BE2C (cell line): ENCODE data around the gene MEF2D.

ENCODE experiments used
- DNase-seq: peaks from one replicate; pipeline ENCODE4 v3.0.0-alpha.2; 2020
- H3K27me3 ChIP-seq: fragments of 250-450 bp; sonication (Bioruptor Pico); 2 replicates; pipeline ENCODE4 v1.5.1; 2020; ENCODE audit warnings: mild to moderate bottlenecking
- H3K36me3 ChIP-seq: fragments of 250-450 bp; sonication (Bioruptor Pico); 2 replicates; pipeline ENCODE4 v1.5.1; 2020; ENCODE audit warnings: mild to moderate bottlenecking
- H3K4me1 ChIP-seq: fragments of 250-450 bp; sonication (Bioruptor Pico); 2 replicates; pipeline ENCODE4 v1.5.1; 2020
- H3K4me3 ChIP-seq: 2 replicates; pipeline ENCODE4 v1.5.1; 2011; ENCODE audit warnings: low read depth, low read length
- H3K9me3 ChIP-seq: fragments of 250-450 bp; sonication (Bioruptor Pico); 2 replicates; pipeline ENCODE4 v1.5.1; 2020
- TF ChIP-seq, protein P1 (sequence below): IDR thresholded peaks from 2 replicates; pipeline ENCODE4 v1.5.1; 2012; ENCODE audit warnings: mild to moderate bottlenecking, low read depth, low read length

MEF2D gene

DNA sequence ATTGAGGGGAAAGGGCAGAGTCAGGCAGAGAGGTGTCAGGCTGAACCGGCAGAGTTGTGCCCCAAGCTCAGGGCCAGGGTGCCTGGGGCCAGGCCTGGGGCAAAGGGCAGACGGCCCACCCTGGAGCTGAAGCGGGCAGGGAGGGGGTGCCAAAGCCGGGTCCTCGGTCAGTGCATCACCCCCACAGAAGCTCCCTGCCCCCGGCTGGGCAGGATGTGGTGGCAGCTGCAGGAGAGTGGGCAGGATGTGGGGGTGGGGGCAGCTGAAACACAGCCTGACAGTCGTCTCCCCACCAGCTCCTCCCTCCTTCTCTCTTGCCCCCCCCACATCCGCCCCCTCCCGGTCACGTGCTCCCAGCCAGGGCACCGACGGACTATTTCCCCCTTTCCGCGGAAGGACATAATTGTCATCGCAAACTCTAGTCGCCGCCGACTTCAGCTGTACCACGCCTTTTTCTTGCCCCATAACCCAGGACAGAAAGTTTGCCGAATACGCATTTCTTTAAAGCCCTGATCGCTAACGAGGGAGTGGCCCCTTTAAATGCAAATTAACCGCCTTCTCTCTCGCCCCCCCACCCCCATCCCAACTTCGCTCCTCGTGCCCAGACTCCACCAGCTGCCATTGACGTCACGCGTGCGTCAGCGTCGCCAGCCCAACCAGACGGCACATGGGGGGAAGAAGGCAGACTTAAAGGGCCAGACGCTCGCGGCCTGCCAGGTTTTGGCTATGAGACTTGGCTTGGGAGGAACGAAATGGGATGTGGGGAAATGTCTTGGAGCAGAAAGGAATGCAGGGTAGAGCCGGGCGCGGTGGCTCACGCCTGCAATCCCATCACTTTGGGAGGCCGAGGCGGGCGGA is 4.5 kb upstream of the MEF2D start:
- DNase-seq = peak; percentile 98
- Histone ChIP-seq H3K36me3 (peaks cover 3% of the 10 kb centered on the region; the same call in 1 of the 2 replicates), H3K9me3 (no peaks in the 10 kb centered on the region), H3K27me3 (no peaks in the 10 kb centered on the region), H3K4me3 (peak overlapping the region; percentile 42), H3K4me1 (peaks cover 23% of the 10 kb centered on the region)
- TF ChIP-seq, protein P1, sequence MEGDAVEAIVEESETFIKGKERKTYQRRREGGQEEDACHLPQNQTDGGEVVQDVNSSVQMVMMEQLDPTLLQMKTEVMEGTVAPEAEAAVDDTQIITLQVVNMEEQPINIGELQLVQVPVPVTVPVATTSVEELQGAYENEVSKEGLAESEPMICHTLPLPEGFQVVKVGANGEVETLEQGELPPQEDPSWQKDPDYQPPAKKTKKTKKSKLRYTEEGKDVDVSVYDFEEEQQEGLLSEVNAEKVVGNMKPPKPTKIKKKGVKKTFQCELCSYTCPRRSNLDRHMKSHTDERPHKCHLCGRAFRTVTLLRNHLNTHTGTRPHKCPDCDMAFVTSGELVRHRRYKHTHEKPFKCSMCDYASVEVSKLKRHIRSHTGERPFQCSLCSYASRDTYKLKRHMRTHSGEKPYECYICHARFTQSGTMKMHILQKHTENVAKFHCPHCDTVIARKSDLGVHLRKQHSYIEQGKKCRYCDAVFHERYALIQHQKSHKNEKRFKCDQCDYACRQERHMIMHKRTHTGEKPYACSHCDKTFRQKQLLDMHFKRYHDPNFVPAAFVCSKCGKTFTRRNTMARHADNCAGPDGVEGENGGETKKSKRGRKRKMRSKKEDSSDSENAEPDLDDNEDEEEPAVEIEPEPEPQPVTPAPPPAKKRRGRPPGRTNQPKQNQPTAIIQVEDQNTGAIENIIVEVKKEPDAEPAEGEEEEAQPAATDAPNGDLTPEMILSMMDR = no peak

DNA sequence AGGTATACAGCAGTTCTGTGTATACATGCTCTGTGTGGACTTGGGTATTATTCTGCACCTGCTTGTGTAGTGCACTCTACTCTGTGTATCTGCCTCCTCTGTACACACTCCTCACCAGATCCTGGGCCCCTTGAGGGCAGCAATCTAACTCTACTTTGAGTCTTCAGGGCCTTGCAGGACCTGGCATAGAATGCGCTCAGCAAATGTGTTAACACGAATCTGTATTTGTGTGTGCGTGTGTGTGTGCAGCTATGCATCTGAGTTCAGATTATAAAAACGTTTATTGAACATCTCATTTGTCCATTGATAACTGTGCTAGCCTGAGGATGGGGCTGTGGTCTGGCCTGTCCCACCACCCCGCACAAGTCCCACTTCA is 3.9 kb upstream of the MEF2D start:
- no peaks in the 10 kb centered on the region for H3K9me3 ChIP-seq
- no peaks in the 10 kb centered on the region for H3K27me3 ChIP-seq
- peak overlapping the region; percentile 42 for H3K4me3 ChIP-seq
- peaks cover 23% of the 10 kb centered on the region for H3K4me1 ChIP-seq
- TF ChIP-seq, protein P1 = no peak
- DNase-seq = no peak
- peaks cover 3% of the 10 kb centered on the region; the same call in 1 of the 2 replicates for H3K36me3 ChIP-seq

DNA sequence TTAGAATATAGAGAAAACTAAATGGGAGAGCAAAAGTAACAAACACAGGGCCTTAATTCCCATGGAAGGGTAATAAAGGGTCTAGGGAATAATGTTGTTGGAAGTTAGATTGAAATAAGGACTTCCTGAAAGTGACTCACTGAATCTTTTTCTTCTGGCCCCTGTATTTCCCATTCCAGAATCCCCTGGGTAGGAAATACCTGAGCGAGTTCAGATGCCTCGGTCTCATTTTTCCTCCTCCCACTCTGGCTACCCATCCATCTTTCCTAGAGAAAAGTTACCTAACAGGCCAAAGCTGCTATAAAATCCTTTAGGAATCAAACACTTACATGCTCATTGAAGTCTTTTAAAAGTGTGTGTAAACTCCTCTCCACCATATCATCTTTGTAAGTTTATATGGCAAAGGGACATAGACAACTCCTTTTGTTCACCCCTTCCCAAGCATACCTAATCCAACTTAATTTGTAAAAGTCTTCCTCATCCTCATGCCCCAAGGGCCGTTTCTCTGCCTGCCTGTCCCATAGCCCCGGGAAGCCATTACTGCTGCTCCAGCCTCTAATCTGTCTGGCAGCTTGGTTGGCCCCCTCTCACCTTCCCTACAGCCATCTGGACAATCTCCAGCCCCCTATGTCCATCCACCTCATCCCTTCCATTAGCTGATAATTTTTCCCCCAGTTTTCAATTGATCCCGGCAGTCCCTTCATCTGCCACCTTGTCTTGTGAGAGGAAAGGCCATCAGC is 3.3 kb upstream of the MEF2D start:
- no peak for DNase-seq
- H3K36me3 ChIP-seq = peaks cover 3% of the 10 kb centered on the region; the same call in 1 of the 2 replicates
- no peak overlapping the region for H3K4me3 ChIP-seq
- TF ChIP-seq, protein P1 = no peak
- peaks cover 23% of the 10 kb centered on the region for H3K4me1 ChIP-seq
- no peaks in the 10 kb centered on the region for H3K27me3 ChIP-seq
- no peaks in the 10 kb centered on the region for H3K9me3 ChIP-seq

DNA sequence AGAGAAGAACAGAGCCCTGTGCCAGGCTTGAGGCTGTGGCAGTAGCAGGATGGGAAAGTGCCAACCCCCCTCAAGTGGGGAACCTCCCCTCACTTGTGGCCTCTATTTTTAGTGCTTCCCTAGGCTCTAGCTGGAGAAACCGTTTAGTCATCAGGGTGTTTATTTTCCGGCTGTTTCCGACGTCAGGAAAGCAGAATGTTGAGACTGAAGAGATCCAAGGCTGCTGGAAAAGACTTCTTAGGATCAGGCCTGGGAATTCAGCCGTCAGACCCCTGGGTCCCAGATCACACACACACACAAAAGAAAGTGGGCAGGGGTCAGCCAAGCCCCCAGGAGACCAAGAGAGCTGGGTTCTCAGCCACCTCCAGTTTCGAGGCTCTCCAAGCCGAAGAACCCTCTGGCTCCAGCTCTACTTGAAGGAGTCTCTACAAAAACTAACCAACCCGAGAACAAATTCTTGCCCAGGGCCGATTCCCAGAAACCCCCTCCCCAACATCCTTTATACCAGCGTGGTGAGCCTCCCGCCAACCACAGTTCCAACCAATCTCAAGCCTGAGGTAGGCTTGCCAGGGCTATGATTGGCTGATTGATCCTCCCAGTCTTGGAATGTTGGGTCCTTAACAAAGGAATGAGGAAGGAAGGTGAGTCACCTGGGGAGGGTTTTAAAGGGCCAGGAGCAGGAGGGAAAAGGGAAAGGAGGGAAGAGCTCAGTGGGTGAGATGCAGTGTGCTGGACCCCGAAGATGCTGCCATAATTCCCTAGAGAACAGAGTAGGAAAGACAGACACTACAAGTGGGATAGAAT is 2.5 kb upstream of the MEF2D start:
- Histone ChIP-seq H3K4me3 (no peak overlapping the region), H3K36me3 (peaks cover 3% of the 10 kb centered on the region; the same call in 1 of the 2 replicates), H3K27me3 (no peaks in the 10 kb centered on the region), H3K9me3 (no peaks in the 10 kb centered on the region), H3K4me1 (peaks cover 26% of the 10 kb centered on the region)
- no peak for DNase-seq
- TF ChIP-seq, protein P1 = no peak

DNA sequence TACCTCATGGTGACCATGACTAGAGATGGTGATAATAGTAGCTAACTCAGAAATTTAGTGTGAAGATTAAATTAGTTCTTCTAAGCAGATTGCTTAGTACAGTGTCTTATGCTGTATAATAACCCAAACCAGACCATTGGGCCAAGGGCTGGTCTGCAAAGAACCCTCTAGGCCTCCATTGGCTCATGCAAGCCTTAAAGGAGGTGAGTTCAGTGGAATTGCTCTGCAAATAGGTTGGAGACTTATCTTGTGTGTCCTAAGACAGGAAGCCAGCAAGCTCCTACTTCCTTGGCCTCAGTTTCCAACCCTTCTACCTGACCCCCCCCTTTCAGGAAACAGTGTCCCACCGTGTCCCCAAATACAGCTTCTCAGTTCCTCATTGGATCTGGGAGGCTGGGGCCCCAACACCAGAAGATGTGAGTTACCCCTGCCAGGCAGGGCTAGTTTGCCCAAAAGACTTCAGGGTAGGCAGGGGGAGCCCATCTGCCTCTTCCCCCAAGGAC is 1.9 kb upstream of the MEF2D start:
- no peak overlapping the region for H3K4me3 ChIP-seq
- no peak for DNase-seq
- no peaks in the 10 kb centered on the region for H3K9me3 ChIP-seq
- H3K4me1 ChIP-seq = peaks cover 26% of the 10 kb centered on the region
- no peaks in the 10 kb centered on the region for H3K27me3 ChIP-seq
- TF ChIP-seq, protein P1 = no peak
- H3K36me3 ChIP-seq = peaks cover 3% of the 10 kb centered on the region; the same call in 1 of the 2 replicates
